PC-9 (cell line): ENCODE data around the gene KRTAP20-4.

Experiments
- EZH2 ChIP-seq: fragments of 200-600 bp; sonication (generic); IDR thresholded peaks from 2 replicates; pipeline ENCODE4 v1.8.0; 2017; ENCODE audit warnings: antibody characterized with exemption, low read depth
- TF ChIP-seq, protein P1 (sequence below): fragments of 200-600 bp; sonication (generic); conservative IDR thresholded peaks from 2 replicates; pipeline ENCODE4 v1.6.1; 2017; ENCODE audit warnings: mixed run types, antibody characterized with exemption, mild to moderate bottlenecking, moderate library complexity

DNA sequence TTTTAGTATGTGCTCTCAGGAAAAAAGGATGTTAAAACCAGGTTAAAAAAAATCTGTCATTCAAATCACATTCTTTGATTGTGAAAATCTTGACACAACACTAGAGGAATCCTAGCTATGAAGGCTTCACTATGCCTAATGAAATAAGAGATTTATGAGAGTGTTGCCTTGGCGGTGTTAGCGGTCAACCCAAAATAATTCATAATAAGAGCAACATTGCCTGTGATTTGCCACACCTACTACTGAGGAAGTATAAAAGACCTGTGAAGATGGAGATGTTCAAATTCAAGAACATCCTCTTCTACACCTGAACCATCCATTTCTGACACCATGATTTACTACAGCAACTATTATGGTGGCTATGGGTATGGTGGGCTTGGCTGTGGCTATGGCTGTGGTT lies 4.3 kb upstream of the KRTAP20-4 start, which contains the start of gene KRTAP20-1:
- TF ChIP-seq, protein P1, sequence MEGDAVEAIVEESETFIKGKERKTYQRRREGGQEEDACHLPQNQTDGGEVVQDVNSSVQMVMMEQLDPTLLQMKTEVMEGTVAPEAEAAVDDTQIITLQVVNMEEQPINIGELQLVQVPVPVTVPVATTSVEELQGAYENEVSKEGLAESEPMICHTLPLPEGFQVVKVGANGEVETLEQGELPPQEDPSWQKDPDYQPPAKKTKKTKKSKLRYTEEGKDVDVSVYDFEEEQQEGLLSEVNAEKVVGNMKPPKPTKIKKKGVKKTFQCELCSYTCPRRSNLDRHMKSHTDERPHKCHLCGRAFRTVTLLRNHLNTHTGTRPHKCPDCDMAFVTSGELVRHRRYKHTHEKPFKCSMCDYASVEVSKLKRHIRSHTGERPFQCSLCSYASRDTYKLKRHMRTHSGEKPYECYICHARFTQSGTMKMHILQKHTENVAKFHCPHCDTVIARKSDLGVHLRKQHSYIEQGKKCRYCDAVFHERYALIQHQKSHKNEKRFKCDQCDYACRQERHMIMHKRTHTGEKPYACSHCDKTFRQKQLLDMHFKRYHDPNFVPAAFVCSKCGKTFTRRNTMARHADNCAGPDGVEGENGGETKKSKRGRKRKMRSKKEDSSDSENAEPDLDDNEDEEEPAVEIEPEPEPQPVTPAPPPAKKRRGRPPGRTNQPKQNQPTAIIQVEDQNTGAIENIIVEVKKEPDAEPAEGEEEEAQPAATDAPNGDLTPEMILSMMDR: no peak
- no peak for TF ChIP-seq EZH2
